GM12878 (cell line): ENCODE measurements around the gene TM7SF2. TPM values are rescaled to one million over a fixed set of nuclear protein-coding genes. Genes with fewer than 3 reads are reported as not detected.

Experiments used
- ATAC-seq: fragments of 200-7000 bp; cut with Tn5 transposase; 3 replicates; pipeline ENCODE4 v1.9.1; 2020; ENCODE audit warnings: mild to moderate bottlenecking, moderate library complexity
- BruUV-seq: library from RNA; stranded (reverse); fragments of 400-500 nt; replicated peaks from 2 replicates; lab custom pipeline; 2021; lab: Mats Ljungman, UMichigan
- CTCF ChIA-PET: fragments of 300-600 bp; sonication (Branson Sonifier 250); formaldehyde crosslinking; extraction: SDS; loops from one replicate; lab custom pipeline; 2021; ENCODE audit warnings: inconsistent platforms; lab: Yijun Ruan, JAX
- POLR2A ChIA-PET: fragments of 350-600 bp; formaldehyde crosslinking; extraction: SDS; loops from one replicate; lab custom pipeline; 2021; ENCODE audit warnings: inconsistent platforms; lab: Charles Lee
- RAD21 ChIA-PET: fragments of 300-600 bp; sonication (Branson Sonifier 250); formaldehyde crosslinking; loops from one replicate; lab custom pipeline; 2023; ENCODE audit warnings: antibody characterized with exemption; ENCODE audit not compliant: unreplicated experiment; lab: Charles Lee
- SMC1A ChIA-PET: fragments of 300-600 bp; sonication (Branson Sonifier 250); formaldehyde crosslinking; loops from one replicate; lab custom pipeline; 2023; ENCODE audit not compliant: unreplicated experiment, uncharacterized antibody; lab: Charles Lee
- DNase-seq: peaks from one replicate; pipeline ENCODE4 v3.0.0-alpha.2; 2011; ENCODE audit warnings: low read depth, low spot score
- FAIRE-seq: peaks from 3 replicates; lab custom pipeline; 2011; peaks lifted over from hg19 to GRCh38; lab: Jason Lieb, UNC
- H2AFZ ChIP-seq: 2 replicates; pipeline ENCODE4 v1.6.0; 2011; ENCODE audit warnings: low read depth, low read length, control low read depth; ENCODE audit not compliant: control insufficient read depth
- H3K27ac ChIP-seq: 2 replicates; pipeline ENCODE4 v1.5.1; 2011; ENCODE audit warnings: control low read depth; ENCODE audit not compliant: control insufficient read depth, insufficient read depth
- H3K27me3 ChIP-seq, 2 experiments: replicated peaks in 1 of 2; 2 replicates each; pipeline versions ENCODE4 v1.6.0 to v1.6.1; 2011; ENCODE audit warnings: low read length in 1 of 2; ENCODE audit not compliant: control insufficient read depth in 2 of 2, insufficient read depth in 2 of 2
- H3K36me3 ChIP-seq, 2 experiments: 2 replicates each; pipeline ENCODE4 v1.5.1; 2011; ENCODE audit warnings: low read length in 1 of 2; ENCODE audit not compliant: control insufficient read depth in 2 of 2, insufficient read depth in 2 of 2
- H3K4me1 ChIP-seq: 2 replicates; pipeline ENCODE4 v1.6.1; 2011; ENCODE audit warnings: mild to moderate bottlenecking, low read length, moderate library complexity, mixed read lengths; ENCODE audit not compliant: control insufficient read depth, insufficient read depth
- H3K4me2 ChIP-seq: 2 replicates; pipeline ENCODE4 v1.6.0; 2011; ENCODE audit warnings: control low read depth; ENCODE audit not compliant: control insufficient read depth, insufficient read depth
- H3K4me3 ChIP-seq: fragments of 200-600 bp; sonication (generic); 2 replicates; pipeline ENCODE4 v1.5.1; 2016
- H3K79me2 ChIP-seq: 2 replicates; pipeline ENCODE4 v1.6.0; 2011; ENCODE audit warnings: low read length; ENCODE audit not compliant: control insufficient read depth, insufficient read depth
- H3K9ac ChIP-seq: 2 replicates; pipeline ENCODE4 v1.8.0; 2011; ENCODE audit warnings: low read length, control low read depth, mixed read lengths; ENCODE audit not compliant: control insufficient read depth, insufficient read depth
- H3K9me3 ChIP-seq: replicated peaks from 3 replicates; pipeline ENCODE4 v1.5.1; 2011; ENCODE audit warnings: mild to moderate bottlenecking, low read length; ENCODE audit not compliant: control insufficient read depth, insufficient read depth
- H4K20me1 ChIP-seq: 2 replicates; pipeline ENCODE4 v1.6.0; 2011; ENCODE audit not compliant: control insufficient read depth, insufficient read depth
- CREM ChIP-seq: IDR thresholded peaks from 2 replicates; pipeline ENCODE4 v1.6.1; 2014; ENCODE audit warnings: antibody characterized with exemption, low read depth
- EGR1 ChIP-seq, 2 experiments: IDR thresholded peaks; 1 replicate in 1 of 2; 2 replicates in 1 of 2; pipeline ENCODE4 v1.6.1; 2011 to 2012; ENCODE audit warnings: low read depth in 2 of 2, low read length in 2 of 2, borderline replicate concordance in 1 of 2, mild to moderate bottlenecking in 1 of 2, moderate library complexity in 1 of 2
- HDAC6 ChIP-seq: fragments of 200-600 bp; sonication (generic); IDR thresholded peaks from one replicate; pipeline ENCODE4 v1.8.0; 2017; ENCODE audit warnings: antibody characterized with exemption; ENCODE audit not compliant: unreplicated experiment
- HSF1 ChIP-seq: fragments of 150-350 bp; IDR thresholded peaks from 2 replicates; pipeline ENCODE4 v1.6.1; 2014; ENCODE audit warnings: mild to moderate bottlenecking, low read depth, low read length
- IRF3 ChIP-seq: fragments of 450-650 bp; IDR thresholded peaks from 2 replicates; pipeline ENCODE4 v1.6.1; 2014; ENCODE audit warnings: mild to moderate bottlenecking
- KLF5 ChIP-seq: fragments of 450-650 bp; IDR thresholded peaks from 2 replicates; pipeline ENCODE4 v1.6.1; 2014; ENCODE audit warnings: mild to moderate bottlenecking; ENCODE audit not compliant: partially characterized antibody
- MEF2A ChIP-seq: IDR thresholded peaks from 2 replicates; pipeline ENCODE4 v1.6.1; 2011; ENCODE audit warnings: low read depth, mild to moderate bottlenecking, low read length, moderate library complexity; ENCODE audit not compliant: insufficient read depth
- MTA2 ChIP-seq: fragments of 450-650 bp; IDR thresholded peaks from 2 replicates; pipeline ENCODE4 v1.6.1; 2016; ENCODE audit warnings: low read depth, mild to moderate bottlenecking, moderate library complexity
- NFXL1 ChIP-seq: fragments of 450-650 bp; IDR thresholded peaks from 2 replicates; pipeline ENCODE4 v1.6.1; 2017; ENCODE audit warnings: antibody characterized with exemption, mild to moderate bottlenecking, borderline replicate concordance
- NR2C2 ChIP-seq: IDR thresholded peaks from 2 replicates; pipeline ENCODE4 v1.6.1; 2011; ENCODE audit warnings: borderline replicate concordance, low read depth; ENCODE audit not compliant: control insufficient read depth, insufficient read length
- NR2F1 ChIP-seq: fragments of 450-650 bp; conservative IDR thresholded peaks from 2 replicates; pipeline ENCODE4 v1.6.1; 2017; ENCODE audit warnings: mild to moderate bottlenecking
- NRF1 ChIP-seq: conservative IDR thresholded peaks from 2 replicates; pipeline ENCODE4 v1.6.1; 2011; ENCODE audit warnings: mild to moderate bottlenecking, low read depth, low read length, improper control_type of control experiment
- POLR2A ChIP-seq: IDR thresholded peaks from 2 replicates; pipeline ENCODE4 v1.6.1; 2011; ENCODE audit warnings: low read depth, mild to moderate bottlenecking, low read length
- POLR2AphosphoS2 ChIP-seq: IDR thresholded peaks from 2 replicates; pipeline ENCODE4 v1.6.1; 2011; ENCODE audit warnings: low read depth, mild to moderate bottlenecking, low read length, improper control_type of control experiment, moderate library complexity
- RFX5 ChIP-seq: IDR thresholded peaks from 2 replicates; pipeline ENCODE4 v1.6.1; 2011; ENCODE audit warnings: low read depth, low read length, improper control_type of control experiment
- SMAD1 ChIP-seq: fragments of 450-650 bp; IDR thresholded peaks from 2 replicates; pipeline ENCODE4 v1.6.1; 2018; ENCODE audit warnings: mild to moderate bottlenecking, low read depth; ENCODE audit not compliant: partially characterized antibody
- SMAD5 ChIP-seq: IDR thresholded peaks from 2 replicates; pipeline ENCODE4 v1.6.1; 2016; ENCODE audit warnings: antibody characterized with exemption, low read depth
- SREBF2 ChIP-seq: IDR thresholded peaks from 2 replicates; pipeline ENCODE4 v1.6.1; 2012; ENCODE audit warnings: mild to moderate bottlenecking, low read length
- ZBTB33 ChIP-seq: fragments of 450-650 bp; IDR thresholded peaks from 2 replicates; pipeline ENCODE4 v1.6.1; 2017; ENCODE audit warnings: mild to moderate bottlenecking
- ZNF24 ChIP-seq: fragments of 450-650 bp; IDR thresholded peaks from 2 replicates; pipeline ENCODE4 v1.6.1; 2017; ENCODE audit warnings: antibody characterized with exemption, mild to moderate bottlenecking
- WGBS: methylation state at CpG from one replicate; pipeline ENCODE4 v1.1.6; 2016; ENCODE audit warnings: low lambda C conversion rate; ENCODE audit not compliant: insufficient replicate concordance, insufficient coverage; ENCODE audit errors: missing lambda C conversion rate; 5-methylcytosine and 5-hydroxymethylcytosine counted together
- in situ Hi-C: fragments of 300-500 bp; cut with MboI; formaldehyde crosslinking; loops from 9 replicates; pipeline ENCODE4 v1.14.3; 2018; ENCODE audit warnings: mixed read lengths
- intact Hi-C: fragments of 100-400 bp; cut with micrococcal nuclease; formaldehyde crosslinking; loops from one replicate; pipeline ENCODE4 v1.14.2; 2022; ENCODE audit not compliant: unreplicated experiment
- polyA plus RNA-seq, 11 experiments: library from polyadenylated mRNA; depleted of rRNA in 4 of 11; unstranded in 6 of 11; stranded (reverse) in 5 of 11; fragments of >200 nt; fragmentation: Nextera tagmentation in 4 of 11; fragmentation: Illumina TruSeq in 1 of 11; extraction: Ambion mirVana in 4 of 11; extraction: Trizol in 1 of 11; gene quantifications; 1 replicate in 1 of 11; 2 replicates in 10 of 11; pipeline versions ENCODE4 v1.2.1 to v1.2.3, GENCODE V29; 2011 to 2016; ENCODE audit warnings: inconsistent platforms in 2 of 11, missing spikeins in 2 of 11, low read depth in 1 of 11
- total RNA-seq, 4 experiments: library from RNA; depleted of rRNA in 3 of 4; stranded (reverse); fragments of >200 nt in 3 of 4; fragmentation: Illumina TruSeq in 1 of 4; extraction: Trizol in 1 of 4; gene quantifications; 2 replicates each; pipeline versions ENCODE4 v1.2.1 to v1.2.3, GENCODE V29; 2013 to 2021

The TM7SF2 gene
- total and polyA plus RNA-seq, 10 of the 15 experiments (the other 5 are each of a cell fraction or from before 2014, with no cell fraction given), result 0.52 to 57.7 (median 20.7) TPM

- peaks cover 2% of the 10 kb centered on the region for H3K79me2 ChIP-seq
- no TSS peak for BruUV-seq
- no peaks in the 10 kb centered on the region for H4K20me1 ChIP-seq
- DNase-seq (no peak), FAIRE-seq (no peak)
- peaks cover 2 to 11% of the 10 kb centered on the region in 2 experiments; a peak in 3 of 4 replicates for H3K36me3 ChIP-seq
- no peak overlapping the region for H3K4me3 ChIP-seq
- H3K4me2 ChIP-seq, result no peak overlapping the region
- no peak overlapping the region for H2AFZ ChIP-seq
- ChIA-PET SMC1A (interaction anchor here (0.6 to 2.0 kb wide), 3 partner anchors 8 to 227 kb away, joined by 3 to 5 read pairs (median 3); partner anchors contain the start of gene ARL2), RAD21 (no interaction called here)
- H3K9ac ChIP-seq, result no peak overlapping the region
- 95% methylated on average over 8 of the region's 8 CpGs for WGBS
- no peak overlapping the region for H3K27ac ChIP-seq
- in situ Hi-C loops (no loop called here), intact Hi-C loops (no loop called here)
- no peaks in the 10 kb centered on the region for H3K9me3 ChIP-seq
- TF ChIP-seq KLF5, result no peak
- no peak for TF ChIP-seq SREBF2
- no peak for TF ChIP-seq ZNF24
- TF ChIP-seq ZBTB33, result no peak
- TF ChIP-seq MTA2, result no peak
- no peak for TF ChIP-seq SMAD5
- TF ChIP-seq POLR2A, result no peak
- TF ChIP-seq NFXL1, result no peak
- no peak for TF ChIP-seq HDAC6
- no peak for TF ChIP-seq RFX5
- no peak for TF ChIP-seq MEF2A
- no peak for TF ChIP-seq NR2C2
- TF ChIP-seq IRF3, result no peak
- TF ChIP-seq EGR1 (IDR thresholded peaks at IDR 0.05; ENCODE audit: borderline replicate concordance in 1 of 2, low read depth in 2 of 2, low read length in 2 of 2), result no peak
- no peak for TF ChIP-seq HSF1
- TF ChIP-seq NRF1, result no peak
- no peak for TF ChIP-seq CREM
- no peak for TF ChIP-seq POLR2AphosphoS2
- no peak for TF ChIP-seq NR2F1
- TF ChIP-seq SMAD1, result no peak
- TF ChIP-seq, all 136 proteins: peak for 0
- H3K4me1 ChIP-seq, result peaks cover 2% of the 10 kb centered on the region; the same call in 1 of the 2 replicates
- H3K27me3 ChIP-seq, result no peaks in the 10 kb centered on the region
- POLR2A ChIA-PET, result interaction anchor here (0.6 to 1.6 kb wide), 2 partner anchors 30 to 76 kb away, joined by 3 read pairs; no protein-coding TSS in a partner anchor
- no peak for ATAC-seq
- CTCF ChIA-PET, result interaction anchor here (0.5 to 1.9 kb wide), 6 partner anchors 10 to 315 kb away, joined by 3 to 6 read pairs (median 4); partner anchors contain the start of gene ZNHIT2
Measured at GRCh38 chr11:65102142-65103095, 9.3 kb upstream of the TM7SF2 start.
